Nephron (organoid): ENCODE results near the gene SNX30.
A peak's percentile ranks its signal among the peaks of the same experiment; 100 is the strongest.

Experiments used
- H3K27ac Mint-ChIP-seq, 3 experiments: 2 replicates each; pipeline ENCODE4 v1.8.0; 2020; ENCODE audit warnings: mixed read lengths in 3 of 3, mild to moderate bottlenecking in 2 of 3, moderate library complexity in 1 of 3
- H3K27me3 Mint-ChIP-seq: 2 replicates; pipeline ENCODE4 v1.8.0; 2021; ENCODE audit warnings: low read depth, mild to moderate bottlenecking, moderate library complexity, mixed read lengths
- H3K36me3 Mint-ChIP-seq: 2 replicates; pipeline ENCODE4 v1.8.0; 2020; ENCODE audit warnings: low read depth, mixed read lengths
- H3K4me1 Mint-ChIP-seq: 2 replicates; pipeline ENCODE4 v1.8.0; 2020; ENCODE audit warnings: mixed read lengths
- H3K4me3 Mint-ChIP-seq, 3 experiments: 2 replicates each; pipeline ENCODE4 v1.8.0; 2020; ENCODE audit warnings: mild to moderate bottlenecking in 3 of 3, mixed read lengths in 3 of 3, moderate library complexity in 2 of 3
- H3K9me3 Mint-ChIP-seq: 2 replicates; pipeline ENCODE4 v1.8.0; 2020; ENCODE audit warnings: mixed read lengths
- CTCF ChIP-seq, 3 experiments: fragments of 200-600 bp; sonication (generic); IDR thresholded peaks; one replicate each; pipeline ENCODE4 v1.5.0; 2021; ENCODE audit warnings: antibody characterized with exemption in 3 of 3; ENCODE audit not compliant: unreplicated experiment in 3 of 3

The SNX30 gene

DNA sequence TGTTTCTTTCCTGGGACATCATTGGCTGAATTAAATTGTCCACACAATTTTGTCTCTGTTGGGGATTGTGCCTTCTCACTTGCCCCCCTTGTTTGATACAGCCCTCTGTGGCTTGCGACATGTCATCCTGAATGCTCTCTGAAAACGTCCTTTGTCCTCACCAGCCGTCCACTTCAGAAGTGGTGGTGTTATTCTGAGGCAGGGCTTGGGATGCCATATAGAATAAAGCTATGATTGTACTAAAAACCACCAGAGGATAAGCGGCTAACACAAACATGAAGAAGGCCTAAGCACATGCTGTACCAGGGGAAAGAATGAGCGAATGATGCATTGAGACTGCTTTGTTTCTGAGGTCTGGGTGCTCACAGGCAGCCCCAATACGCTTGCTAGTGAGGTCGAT lies 3.5 kb upstream of the SNX30 start:
- H3K4me3 Mint-ChIP-seq: peak overlapping the region in 1 of 3 experiments; percentile 11
- H3K27ac Mint-ChIP-seq: no peak overlapping the region
- TF ChIP-seq CTCF (IDR thresholded peaks at IDR 0.05; ENCODE audit: unreplicated experiment in 3 of 3): no peak
- H3K36me3 Mint-ChIP-seq: no peaks in the 10 kb centered on the region
- H3K27me3 Mint-ChIP-seq: peaks cover 3% of the 10 kb centered on the region
- H3K4me1 Mint-ChIP-seq: peaks cover 20% of the 10 kb centered on the region
- no peaks in the 10 kb centered on the region for H3K9me3 Mint-ChIP-seq

GRCh38 chr9:112750764-112751055 lies 150 bp downstream of the SNX30 start:
- H3K36me3 Mint-ChIP-seq: no peaks in the 10 kb centered on the region
- H3K4me1 Mint-ChIP-seq: peaks cover 48% of the 10 kb centered on the region
- no peak overlapping the region for H3K27ac Mint-ChIP-seq
- no peak for TF ChIP-seq CTCF (IDR thresholded peaks at IDR 0.05; ENCODE audit: unreplicated experiment in 3 of 3)
- no peaks in the 10 kb centered on the region for H3K9me3 Mint-ChIP-seq
- peaks cover 3% of the 10 kb centered on the region for H3K27me3 Mint-ChIP-seq
- no peak overlapping the region for H3K4me3 Mint-ChIP-seq

GRCh38 chr9:112751056-112751795 lies 666 bp downstream of the SNX30 start:
- H3K27me3 Mint-ChIP-seq: peaks cover 3% of the 10 kb centered on the region
- peak overlapping the region; percentile 73 to 93 (median 93) for H3K27ac Mint-ChIP-seq
- no peaks in the 10 kb centered on the region for H3K36me3 Mint-ChIP-seq
- no peak for TF ChIP-seq CTCF (IDR thresholded peaks at IDR 0.05; ENCODE audit: unreplicated experiment in 3 of 3)
- H3K9me3 Mint-ChIP-seq: no peaks in the 10 kb centered on the region
- H3K4me1 Mint-ChIP-seq: peaks cover 52% of the 10 kb centered on the region
- peak overlapping the region; percentile 90 to 93 (median 90) for H3K4me3 Mint-ChIP-seq

- Mint-ChIP-seq H3K9me3 (no peaks in the 10 kb centered on the region), H3K36me3 (no peaks in the 10 kb centered on the region), H3K27ac (peak overlapping the region; percentile 73 to 93 (median 93)), H3K4me3 (peak overlapping the region; percentile 90 to 93 (median 90)), H3K27me3 (peaks cover 3% of the 10 kb centered on the region), H3K4me1 (peaks cover 61% of the 10 kb centered on the region)
- no peak for TF ChIP-seq CTCF (IDR thresholded peaks at IDR 0.05; ENCODE audit: unreplicated experiment in 3 of 3)
Measured at GRCh38 chr9:112752334-112753125, 2.0 kb downstream of the SNX30 start.

DNA sequence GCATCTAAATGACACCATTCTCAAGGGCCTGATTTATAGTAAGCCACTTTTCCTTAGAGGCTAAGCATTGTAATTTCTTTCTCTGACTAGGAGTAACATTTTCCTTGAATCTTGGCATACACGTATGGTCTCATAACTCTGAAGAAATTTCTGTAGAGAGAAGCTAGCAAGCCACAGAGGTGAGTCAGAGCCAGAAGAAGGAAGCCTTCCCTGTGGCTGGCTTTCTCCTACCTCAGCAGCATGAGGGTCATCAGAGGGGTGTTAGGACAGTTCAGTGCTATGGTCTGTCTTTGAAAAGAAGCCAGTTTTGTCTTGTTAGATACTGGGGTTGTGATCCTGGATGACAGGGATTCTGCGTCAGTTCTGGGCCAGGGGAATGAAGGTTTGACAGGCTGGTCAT lies 3.2 kb downstream of the SNX30 start:
- H3K27me3 Mint-ChIP-seq: peaks cover 3% of the 10 kb centered on the region
- TF ChIP-seq CTCF (IDR thresholded peaks at IDR 0.05; ENCODE audit: unreplicated experiment in 3 of 3): no peak
- peaks cover 68% of the 10 kb centered on the region for H3K4me1 Mint-ChIP-seq
- no peaks in the 10 kb centered on the region for H3K36me3 Mint-ChIP-seq
- H3K27ac Mint-ChIP-seq: peak overlapping the region; percentile 14 to 29 (median 16)
- H3K9me3 Mint-ChIP-seq: no peaks in the 10 kb centered on the region
- peak overlapping the region in 2 of 3 experiments; percentile 35 to 36 for H3K4me3 Mint-ChIP-seq
